ENCODE measurements around the gene NPAS2. TPM values are rescaled to one million over a fixed set of nuclear protein-coding genes. Genes with fewer than 3 reads are reported as not detected.

NPAS2 gene
- total RNA-seq, 1 experiment from 2014 or later = 0.16 TPM

GRCh38 chr2:100786985-100787384, 33.0 kb upstream of the NPAS2 start:
- no peak for DNase-seq
- Histone ChIP-seq H3K27me3 (no peaks in the 10 kb centered on the region), H3K36me3 (no peaks in the 10 kb centered on the region), H3K4me3 (no peak overlapping the region), H3K9me3 (no peaks in the 10 kb centered on the region)

GRCh38 chr2:100789361-100789760, 30.6 kb upstream of the NPAS2 start:
- no peaks in the 10 kb centered on the region for H3K36me3 ChIP-seq
- H3K9me3 ChIP-seq = no peaks in the 10 kb centered on the region
- DNase-seq = no peak
- H3K27me3 ChIP-seq = no peaks in the 10 kb centered on the region
- H3K4me3 ChIP-seq = no peak overlapping the region

- H3K27me3 ChIP-seq = no peaks in the 10 kb centered on the region
- DNase-seq = no peak
- H3K9me3 ChIP-seq = no peaks in the 10 kb centered on the region
- no peaks in the 10 kb centered on the region for H3K36me3 ChIP-seq
- H3K4me3 ChIP-seq = no peak overlapping the region
Observed at GRCh38 chr2:100791294-100791935, 28.5 kb upstream of the NPAS2 start.

- Histone ChIP-seq H3K9me3 (no peaks in the 10 kb centered on the region), H3K4me3 (no peak overlapping the region), H3K27me3 (no peaks in the 10 kb centered on the region), H3K36me3 (no peaks in the 10 kb centered on the region)
- DNase-seq = no peak
Observed at GRCh38 chr2:100791936-100792308, 28.0 kb upstream of the NPAS2 start.

GRCh38 chr2:100793220-100793619, 26.7 kb upstream of the NPAS2 start:
- H3K4me3 ChIP-seq = no peak overlapping the region
- H3K36me3 ChIP-seq = no peaks in the 10 kb centered on the region
- DNase-seq = no peak
- H3K9me3 ChIP-seq = no peaks in the 10 kb centered on the region
- H3K27me3 ChIP-seq = no peaks in the 10 kb centered on the region

- no peaks in the 10 kb centered on the region for H3K9me3 ChIP-seq
- H3K36me3 ChIP-seq = no peaks in the 10 kb centered on the region
- H3K4me3 ChIP-seq = no peak overlapping the region
- H3K27me3 ChIP-seq = no peaks in the 10 kb centered on the region
- DNase-seq = no peak
Observed at GRCh38 chr2:100793982-100794381, 26.0 kb upstream of the NPAS2 start.

- Histone ChIP-seq H3K4me3 (no peak overlapping the region), H3K9me3 (no peaks in the 10 kb centered on the region), H3K36me3 (no peaks in the 10 kb centered on the region), H3K27me3 (no peaks in the 10 kb centered on the region)
- no peak for DNase-seq
Observed at GRCh38 chr2:100796499-100797100, 23.3 kb upstream of the NPAS2 start.

- Histone ChIP-seq H3K9me3 (no peaks in the 10 kb centered on the region), H3K27me3 (no peaks in the 10 kb centered on the region), H3K4me3 (no peak overlapping the region), H3K36me3 (no peaks in the 10 kb centered on the region)
- DNase-seq = no peak
Observed at GRCh38 chr2:100799686-100800085, 20.3 kb upstream of the NPAS2 start.

GRCh38 chr2:100800915-100801314, 19.0 kb upstream of the NPAS2 start:
- Histone ChIP-seq H3K9me3 (no peaks in the 10 kb centered on the region), H3K4me3 (no peak overlapping the region), H3K36me3 (no peaks in the 10 kb centered on the region), H3K27me3 (no peaks in the 10 kb centered on the region)
- no peak for DNase-seq

GRCh38 chr2:100801402-100801801, 18.5 kb upstream of the NPAS2 start:
- no peaks in the 10 kb centered on the region for H3K36me3 ChIP-seq
- H3K4me3 ChIP-seq = no peak overlapping the region
- no peaks in the 10 kb centered on the region for H3K27me3 ChIP-seq
- no peak for DNase-seq
- H3K9me3 ChIP-seq = no peaks in the 10 kb centered on the region

GRCh38 chr2:100802066-100802465, 17.9 kb upstream of the NPAS2 start:
- Histone ChIP-seq H3K27me3 (no peaks in the 10 kb centered on the region), H3K36me3 (no peaks in the 10 kb centered on the region), H3K9me3 (no peaks in the 10 kb centered on the region), H3K4me3 (no peak overlapping the region)
- DNase-seq = no peak

- Histone ChIP-seq H3K9me3 (no peaks in the 10 kb centered on the region), H3K36me3 (no peaks in the 10 kb centered on the region), H3K27me3 (no peaks in the 10 kb centered on the region), H3K4me3 (no peak overlapping the region)
- DNase-seq = no peak
Observed at GRCh38 chr2:100803334-100803733, 16.6 kb upstream of the NPAS2 start.

- H3K9me3 ChIP-seq = no peaks in the 10 kb centered on the region
- H3K27me3 ChIP-seq = no peaks in the 10 kb centered on the region
- DNase-seq = no peak
- H3K4me3 ChIP-seq = no peak overlapping the region
- H3K36me3 ChIP-seq = no peaks in the 10 kb centered on the region
Observed at GRCh38 chr2:100806550-100806949, 13.4 kb upstream of the NPAS2 start.

GRCh38 chr2:100807707-100808106, 12.2 kb upstream of the NPAS2 start:
- H3K27me3 ChIP-seq = no peaks in the 10 kb centered on the region
- no peaks in the 10 kb centered on the region for H3K36me3 ChIP-seq
- H3K9me3 ChIP-seq = no peaks in the 10 kb centered on the region
- no peak for DNase-seq
- H3K4me3 ChIP-seq = no peak overlapping the region

- Histone ChIP-seq H3K4me3 (no peak overlapping the region), H3K9me3 (no peaks in the 10 kb centered on the region), H3K36me3 (no peaks in the 10 kb centered on the region), H3K27me3 (no peaks in the 10 kb centered on the region)
- no peak for DNase-seq
Observed at GRCh38 chr2:100808582-100808981, 11.4 kb upstream of the NPAS2 start.

GRCh38 chr2:100809506-100809905, 10.4 kb upstream of the NPAS2 start:
- no peaks in the 10 kb centered on the region for H3K27me3 ChIP-seq
- no peak for DNase-seq
- no peaks in the 10 kb centered on the region for H3K36me3 ChIP-seq
- no peak overlapping the region for H3K4me3 ChIP-seq
- H3K9me3 ChIP-seq = no peaks in the 10 kb centered on the region

- Histone ChIP-seq H3K4me3 (no peak overlapping the region), H3K9me3 (no peaks in the 10 kb centered on the region), H3K36me3 (no peaks in the 10 kb centered on the region), H3K27me3 (no peaks in the 10 kb centered on the region)
- DNase-seq = no peak
Observed at GRCh38 chr2:100810603-100811145, 9.3 kb upstream of the NPAS2 start.

- H3K9me3 ChIP-seq = no peaks in the 10 kb centered on the region
- H3K36me3 ChIP-seq = no peaks in the 10 kb centered on the region
- H3K4me3 ChIP-seq = no peak overlapping the region
- no peaks in the 10 kb centered on the region for H3K27me3 ChIP-seq
- DNase-seq = no peak
Observed at GRCh38 chr2:100812116-100812515, 7.8 kb upstream of the NPAS2 start.
